Stomach (tissue), 4 donors: ENCODE data around the gene CLEC16A.

ENCODE experiments used
- CTCF ChIP-seq, 7 experiments: fragments of 450-650 bp in 4 of 7; fragments of 200-600 bp in 3 of 7; sonication (generic) in 3 of 7; IDR thresholded peaks; one replicate each; pipeline ENCODE4 v1.5.1; 2016 to 2019; ENCODE audit warnings: antibody characterized with exemption in 7 of 7, control low read depth in 2 of 7, mild to moderate bottlenecking in 1 of 7
- EP300 ChIP-seq: sonication (generic); formaldehyde crosslinking; IDR thresholded peaks from one replicate; pipeline ENCODE4 v1.6.1; 2017; ENCODE audit warnings: antibody characterized with exemption
- POLR2A ChIP-seq, 4 donors: fragments of 450-650 bp; IDR thresholded peaks; one replicate each; pipeline ENCODE4 v1.6.1; 2016; ENCODE audit warnings: antibody characterized with exemption in 4 of 4, control low read depth in 2 of 4, mild to moderate bottlenecking in 1 of 4, moderate library complexity in 1 of 4

- no peak for TF ChIP-seq EP300
- no peak for TF ChIP-seq CTCF (IDR thresholded peaks at IDR 0.05)
- TF ChIP-seq POLR2A (IDR thresholded peaks at IDR 0.05), result no peak
Measured at GRCh38 chr16:11211977-11212797, 267.8 kb downstream of the CLEC16A start.
